OCI-M2 (cell line): ENCODE measurements around the gene KCNG3.
"Not testable (repeated sequence)": the region's sequence is repeated elsewhere in the genome, so short reads cannot be mapped to it uniquely, and the experiment has no call there.

Experiments used
- DNase-seq: peaks from one replicate; lab custom pipeline; 2025; ENCODE audit not compliant: unreplicated experiment; lab: John Stamatoyannopoulos, UW

Gene KCNG3

DNA sequence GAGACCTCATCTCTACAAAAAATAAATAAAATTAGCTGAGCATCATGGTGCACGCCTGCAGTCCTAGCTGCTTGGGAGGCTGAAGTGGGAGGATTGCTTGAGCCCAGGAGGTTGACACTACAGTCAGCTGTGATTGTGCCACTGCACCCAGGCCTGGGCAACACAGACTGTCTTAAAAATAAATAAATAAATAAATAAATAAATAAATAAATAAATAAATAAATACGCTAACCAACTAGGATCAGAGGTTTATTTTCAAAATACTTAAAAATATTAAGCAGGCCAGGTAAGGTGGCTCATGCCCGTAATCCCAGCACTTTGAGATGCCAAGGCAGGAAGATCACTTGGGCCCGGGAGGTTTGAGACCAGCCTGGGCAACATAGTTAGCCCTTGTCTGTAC, 63.6 kb downstream of the KCNG3 start:
- no peak for DNase-seq

DNA sequence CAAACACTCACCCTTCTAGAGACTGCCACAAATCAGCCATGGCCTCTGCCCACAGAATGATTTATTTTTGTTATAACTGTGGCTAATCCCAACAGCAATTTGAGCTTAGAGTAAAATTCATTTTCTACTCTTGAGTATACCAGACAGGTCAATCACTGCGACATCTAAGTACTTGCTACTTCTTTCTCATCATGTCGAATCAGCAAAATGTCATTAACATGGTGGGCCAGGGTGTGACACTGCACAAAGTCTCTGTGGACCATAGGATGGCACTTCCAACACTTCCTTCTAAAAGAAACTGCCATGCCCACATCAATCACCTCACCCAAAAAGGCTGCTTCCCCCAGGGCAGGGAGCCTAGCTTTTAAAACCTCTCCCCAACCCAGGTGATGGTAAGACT, 64.4 kb downstream of the KCNG3 start:
- no peak for DNase-seq

DNA sequence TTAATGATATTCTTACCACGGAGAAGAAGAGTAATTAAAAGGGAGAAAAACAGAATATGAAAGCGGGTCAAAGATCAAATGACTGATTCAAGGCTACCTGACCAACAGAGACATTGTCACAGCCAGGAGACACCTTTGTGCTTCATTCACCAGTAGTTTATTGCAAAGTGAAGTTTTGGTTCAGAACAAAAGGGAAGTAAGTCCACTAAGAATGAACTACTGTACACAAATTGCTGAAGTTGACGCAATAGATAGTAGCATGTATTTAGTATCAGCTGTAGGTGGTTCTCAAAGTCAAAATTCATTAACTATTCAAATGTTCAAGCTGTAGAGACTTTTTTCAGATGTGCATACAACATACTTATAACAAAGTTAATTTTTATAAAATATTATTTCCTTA, 68.1 kb downstream of the KCNG3 start:
- DNase-seq = no peak

DNA sequence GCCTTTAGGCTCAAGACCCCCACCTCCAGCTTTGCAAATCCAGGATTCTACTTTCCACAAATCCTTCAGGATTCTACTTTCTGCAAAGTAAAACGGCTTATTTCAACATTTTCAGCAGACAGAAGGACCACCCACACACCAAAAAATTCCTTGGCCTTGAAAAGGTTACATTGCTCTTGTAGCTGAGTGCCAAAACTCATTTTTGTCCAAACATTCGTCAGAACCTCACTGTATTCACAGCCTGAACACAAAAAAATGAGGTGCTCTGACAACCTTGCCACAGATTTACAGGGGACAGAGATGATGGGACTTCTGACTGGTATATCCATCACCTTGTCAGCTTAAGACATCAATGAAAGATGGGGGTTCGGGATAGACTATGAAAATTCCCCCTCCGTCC, 69.7 kb downstream of the KCNG3 start:
- DNase-seq = no peak

DNA sequence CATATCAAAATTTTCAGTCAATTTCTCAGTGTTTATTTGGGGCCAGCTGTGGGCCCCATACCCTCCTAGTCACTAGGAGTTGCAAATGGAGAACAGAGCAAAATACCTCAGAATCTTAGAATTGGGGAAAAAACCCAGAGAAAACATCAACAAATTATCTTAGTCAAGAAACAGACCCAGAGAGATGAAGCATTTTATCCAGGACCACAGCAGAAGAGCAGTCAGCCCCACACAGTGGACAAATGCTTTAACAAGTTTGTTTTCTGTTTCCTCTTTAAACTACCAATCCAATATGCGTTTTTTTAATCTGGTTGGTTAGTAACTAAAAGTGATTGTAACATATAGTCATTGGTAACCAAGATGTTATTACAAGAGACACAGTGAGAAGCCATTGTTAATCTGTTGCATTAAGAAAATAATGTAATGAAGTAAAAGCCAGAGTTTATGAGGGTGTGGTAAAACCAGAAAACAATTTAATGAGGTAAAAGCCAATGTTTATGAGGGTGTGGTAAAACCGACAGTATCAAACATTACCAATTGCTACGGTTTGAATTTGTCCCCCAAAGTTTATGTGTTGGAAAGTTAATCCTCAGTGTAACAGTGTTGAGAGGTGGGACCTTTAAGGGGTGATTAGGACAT, 72.1 kb downstream of the KCNG3 start:
- DNase-seq = no peak

DNA sequence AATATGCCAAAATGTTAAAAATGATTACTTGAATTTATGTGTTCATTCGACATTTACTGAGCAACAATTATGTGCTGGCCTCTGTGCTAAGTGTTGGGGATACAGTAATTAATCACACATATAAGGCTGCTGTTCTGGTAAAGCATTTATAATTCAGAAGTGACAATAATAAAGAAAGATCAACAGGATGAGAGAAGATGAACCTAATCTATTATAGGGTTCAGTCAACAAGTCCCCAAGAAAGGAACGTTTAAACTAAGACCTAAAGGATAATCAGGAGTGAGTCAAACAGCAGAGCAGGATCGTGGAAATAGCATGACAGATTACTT, 72.7 kb downstream of the KCNG3 start:
- no peak for DNase-seq

DNA sequence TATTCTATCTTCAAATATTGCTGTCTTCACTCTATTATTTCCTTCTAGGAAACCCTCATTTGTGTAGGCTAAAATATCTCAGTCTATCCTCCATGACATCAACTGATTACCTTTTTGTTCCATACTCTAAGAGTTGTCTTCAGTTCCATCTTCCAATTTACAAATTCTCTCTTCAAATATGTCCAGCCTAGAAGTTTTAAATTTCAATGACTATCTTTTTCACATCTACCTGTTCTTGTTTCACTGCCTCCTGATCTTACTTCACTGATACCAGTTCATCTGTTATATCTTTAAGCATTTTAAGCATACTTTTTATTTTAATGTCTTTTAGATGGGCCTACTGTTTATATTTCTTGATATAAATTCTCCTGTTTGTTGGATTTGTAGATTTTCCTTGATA, 79.1 kb downstream of the KCNG3 start:
- no peak for DNase-seq

DNA sequence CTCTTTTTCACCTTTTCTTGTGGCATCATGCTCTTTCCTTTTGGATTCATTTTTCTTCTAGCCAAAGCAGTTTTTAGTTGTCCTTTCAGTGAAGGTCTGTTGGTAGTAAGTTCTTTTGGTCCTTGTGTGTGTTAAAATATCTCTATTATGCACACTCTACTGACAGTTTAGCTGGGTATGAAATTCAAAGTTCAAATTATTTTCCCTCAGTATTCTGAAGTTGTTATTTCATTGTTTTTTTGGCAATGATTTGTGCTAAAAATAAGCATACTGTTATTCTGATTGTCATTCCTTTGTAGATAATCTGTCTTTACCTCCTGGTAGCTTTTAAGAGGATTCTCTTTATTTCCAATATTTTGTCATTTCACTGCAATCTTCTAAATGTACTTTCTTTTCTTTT, 79.6 kb downstream of the KCNG3 start:
- DNase-seq = no peak

DNA sequence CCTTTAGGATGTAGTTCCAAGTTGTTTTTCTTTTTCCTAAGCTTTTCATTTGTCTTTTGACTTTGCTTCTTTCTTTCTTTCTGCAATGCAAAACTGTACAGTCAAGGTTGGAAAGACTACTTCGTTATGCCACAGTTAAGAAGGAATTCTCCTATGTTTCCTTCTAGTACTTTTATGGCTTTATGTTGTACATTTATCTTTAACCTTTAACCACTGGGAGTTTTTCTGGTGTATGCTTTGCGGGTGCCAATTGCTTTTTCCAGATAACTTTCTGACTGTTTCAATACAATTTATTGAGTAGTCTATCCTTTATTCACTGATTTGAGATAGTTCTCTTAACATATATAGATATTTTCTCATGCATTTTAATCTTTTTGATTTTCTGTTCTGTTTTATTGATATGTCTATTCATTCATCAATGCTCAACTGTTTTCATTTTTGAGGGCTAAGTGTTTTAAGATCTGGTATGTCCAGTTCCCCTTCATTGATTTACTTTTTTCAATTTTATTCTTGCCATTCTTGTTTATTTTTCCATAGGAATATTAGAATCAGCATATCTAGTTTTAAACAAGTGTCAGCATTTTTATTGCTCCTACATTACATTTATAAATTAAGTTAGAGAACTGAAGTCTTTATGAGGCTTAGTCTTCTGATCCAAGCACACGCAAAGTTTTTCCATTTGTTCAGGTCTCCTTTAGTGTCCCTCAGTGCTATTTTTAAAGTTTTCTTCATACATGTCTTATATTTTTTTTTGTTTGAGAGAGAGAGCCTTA, 82.9 kb downstream of the KCNG3 start:
- DNase-seq = no peak

DNA sequence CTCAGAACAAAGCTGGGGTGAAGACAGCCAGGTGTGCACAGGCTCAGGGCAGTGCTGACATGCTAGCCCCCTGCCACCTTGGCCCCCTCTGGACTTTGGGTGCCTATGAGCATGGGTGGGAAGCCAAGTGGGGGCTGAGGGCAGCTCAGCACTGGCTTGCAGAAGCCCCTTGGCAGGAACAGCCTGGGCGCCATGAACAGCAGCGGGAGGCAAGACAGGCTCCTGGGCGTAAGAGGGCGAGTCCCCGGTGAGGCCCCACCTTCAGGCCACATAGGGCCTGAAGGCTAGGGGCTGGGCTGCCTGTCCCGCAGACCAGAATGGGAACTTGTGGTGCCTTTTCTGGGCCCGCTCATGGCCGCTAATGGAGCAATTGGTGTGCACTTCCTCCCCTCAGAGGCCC, 85.8 kb downstream of the KCNG3 start:
- DNase-seq = no peak

DNA sequence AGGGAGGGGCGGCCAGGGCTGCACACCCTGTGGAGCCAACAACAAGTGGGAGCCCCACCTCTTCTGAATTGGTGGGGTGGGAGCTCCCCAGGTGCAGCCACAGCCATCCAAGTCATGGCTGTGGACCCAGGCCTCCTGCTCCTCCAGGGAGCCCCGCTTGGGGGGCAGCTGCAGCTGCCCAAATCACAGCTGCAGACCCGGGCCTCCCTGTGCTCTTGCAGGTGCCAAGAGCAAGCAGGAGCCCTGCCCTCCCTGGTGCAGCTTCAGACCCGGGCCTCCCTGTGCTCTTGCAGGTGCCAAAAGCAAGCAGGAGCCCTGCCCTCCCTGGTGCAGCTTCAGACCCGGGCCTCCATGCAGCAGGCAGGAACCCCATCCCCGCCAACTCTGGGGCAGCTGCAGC, 86.3 kb downstream of the KCNG3 start:
- no peak for DNase-seq

DNA sequence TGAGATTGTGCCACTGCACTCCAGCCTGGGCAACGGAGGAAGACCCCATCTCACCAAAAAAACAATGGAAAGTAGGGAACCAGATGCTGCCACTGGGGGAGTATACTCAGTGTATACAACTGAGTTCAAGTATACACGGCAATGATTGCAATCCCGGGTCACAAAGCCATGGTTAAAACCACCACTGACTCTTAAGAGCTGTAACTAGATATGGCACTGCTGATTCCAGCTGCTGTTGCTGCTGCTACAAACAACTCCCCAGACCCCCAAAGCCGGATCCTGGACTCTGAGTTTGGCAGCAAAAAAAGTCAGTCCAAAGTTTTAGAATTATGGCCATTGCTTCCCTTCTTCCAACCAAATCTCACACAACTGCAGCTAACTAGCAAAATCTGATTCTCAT, 89.1 kb downstream of the KCNG3 start:
- no peak for DNase-seq

DNA sequence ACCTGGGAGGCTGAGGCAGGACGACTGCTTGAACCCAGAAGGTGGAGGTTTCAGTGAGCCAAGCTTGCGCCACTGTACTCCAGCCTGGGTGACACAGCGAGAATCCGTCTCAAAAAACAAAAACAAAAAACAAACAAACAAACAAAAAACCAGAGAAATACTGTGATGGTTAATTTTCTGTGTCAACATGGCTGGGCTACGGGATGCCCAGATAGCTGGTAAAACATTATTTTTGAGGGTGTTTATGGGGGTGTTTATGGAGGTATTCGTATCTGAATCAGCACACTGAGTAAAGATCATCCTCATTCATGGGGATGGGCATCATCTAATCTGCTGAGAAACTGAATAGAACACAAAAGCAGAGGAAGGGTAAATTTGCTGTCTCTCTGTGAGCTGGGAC, 92.0 kb downstream of the KCNG3 start:
- DNase-seq = no peak

DNA sequence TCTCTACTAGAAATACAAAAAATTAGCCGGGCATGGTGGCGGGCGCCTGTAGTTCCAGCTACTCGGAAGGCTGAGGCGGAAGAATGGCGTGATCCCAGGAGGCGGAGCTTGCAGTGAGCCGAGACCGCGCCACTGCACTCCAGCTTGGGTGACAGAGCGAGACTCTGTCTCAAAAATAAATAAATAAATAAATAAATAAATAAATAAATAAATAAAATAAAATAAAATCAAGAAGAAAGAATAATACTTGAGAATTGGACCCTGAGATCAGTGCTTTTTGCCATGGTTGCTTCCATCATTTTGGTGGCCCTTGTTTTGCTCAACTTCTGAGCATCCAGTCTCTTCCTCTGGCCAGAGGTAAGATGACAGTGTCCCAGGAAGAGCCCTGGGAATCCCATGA, 95.7 kb downstream of the KCNG3 start:
- not testable (repeated sequence) for DNase-seq

DNA sequence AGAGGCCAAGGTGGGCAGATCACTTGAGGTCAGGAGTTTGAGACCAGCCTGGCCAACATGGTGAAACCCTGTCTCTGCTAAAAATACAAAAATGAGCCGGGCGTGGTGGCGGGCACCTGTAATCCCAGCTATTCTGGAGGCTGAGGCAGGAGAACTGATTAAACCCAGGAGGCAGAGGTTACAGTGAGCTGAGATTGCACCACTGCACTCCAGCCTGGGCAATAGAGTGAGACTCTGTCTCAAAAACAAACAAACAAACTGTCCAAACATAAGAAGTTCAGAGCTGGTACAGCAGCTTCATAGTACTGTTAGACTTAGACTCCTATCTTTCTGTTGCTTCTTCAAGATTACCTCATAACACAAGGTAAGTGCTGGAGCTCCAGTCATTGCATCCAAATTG, 100.5 kb downstream of the KCNG3 start:
- not testable (repeated sequence) for DNase-seq

DNA sequence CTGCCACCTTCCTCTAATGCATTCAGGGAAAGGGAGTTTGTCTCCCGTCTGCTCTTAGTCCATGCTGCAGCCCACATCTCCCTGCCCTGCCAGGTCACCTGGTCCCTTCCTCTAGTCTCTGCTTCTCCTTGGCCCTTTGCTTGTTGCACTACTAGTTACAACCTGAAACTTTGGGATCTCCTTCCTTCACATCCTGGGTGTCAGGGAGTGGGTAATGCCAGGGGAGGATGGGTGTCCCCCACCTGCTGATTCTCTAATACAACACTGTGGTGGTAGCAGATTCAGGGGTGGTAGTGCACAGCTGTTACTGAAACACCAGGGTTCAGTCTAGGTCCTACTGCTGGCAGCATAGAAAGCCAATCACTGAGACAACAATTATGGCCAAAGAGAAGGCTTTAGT, 101.6 kb downstream of the KCNG3 start:
- DNase-seq = no peak
